A673 (cell line): ENCODE measurements around the gene RAD50.

Source experiments
- CTCF ChIP-seq: fragments of 300-800, 200-600 bp; sonication (generic); conservative IDR thresholded peaks from 2 replicates; pipeline ENCODE4 v1.5.1; 2017; ENCODE audit warnings: low read depth, mild to moderate bottlenecking, antibody characterized with exemption, low read length, moderate library complexity, mixed read lengths
- EZH2 ChIP-seq: fragments of 200-600 bp; sonication (generic); IDR thresholded peaks from 2 replicates; pipeline ENCODE4 v1.6.1; 2017; ENCODE audit warnings: borderline replicate concordance, low read depth, mild to moderate bottlenecking, mixed read lengths, antibody characterized with exemption, low read length; ENCODE audit not compliant: poor library complexity, severe bottlenecking

GRCh38 chr5:132675936-132676689 lies 119.3 kb downstream of the RAD50 start:
- TF ChIP-seq CTCF (no peak), EZH2 (no peak)
